Spleen (tissue), 11 donors: ENCODE results near the gene REXO5. TPM values are rescaled to one million over a fixed set of nuclear protein-coding genes. Genes with fewer than 3 reads are reported as not detected.

Source experiments
- DNase-seq: peaks from one replicate; pipeline ENCODE4 v3.0.0-alpha.2; 2020
- H3K27ac ChIP-seq, 8 donors: fragments of 200-600 bp; sonication (generic) in 7 of 8; 1 replicate in 4 of 8; 2 replicates in 4 of 8; pipeline versions ENCODE4 v1.5.0 to v1.8.0; 2016 to 2021; ENCODE audit warnings: inconsistent platforms in 4 of 8, mild to moderate bottlenecking in 4 of 8, moderate library complexity in 1 of 8
- H3K27me3 ChIP-seq, 7 donors: fragments of 200-600 bp; sonication (generic) in 6 of 7; replicated peaks in 1 of 7; 1 replicate in 4 of 7; 2 replicates in 3 of 7; pipeline versions ENCODE4 v1.5.0 to v1.8.0; 2016 to 2021; ENCODE audit warnings: inconsistent platforms in 3 of 7, mild to moderate bottlenecking in 1 of 7
- H3K36me3 ChIP-seq, 6 donors: fragments of 200-600 bp; sonication (generic) in 5 of 6; 1 replicate in 4 of 6; 2 replicates in 2 of 6; pipeline versions ENCODE4 v1.5.0 to v1.8.0; 2016 to 2021; ENCODE audit warnings: inconsistent platforms in 2 of 6
- H3K4me1 ChIP-seq, 6 donors: fragments of 200-600 bp; sonication (generic) in 5 of 6; 1 replicate in 3 of 6; 2 replicates in 3 of 6; pipeline versions ENCODE4 v1.5.0 to v1.8.0; 2016 to 2021; ENCODE audit warnings: inconsistent platforms in 3 of 6
- H3K4me3 ChIP-seq, 8 donors: fragments of 200-600 bp; sonication (generic) in 7 of 8; 1 replicate in 4 of 8; 2 replicates in 4 of 8; pipeline versions ENCODE4 v1.5.0 to v1.8.0; 2016 to 2021; ENCODE audit warnings: inconsistent platforms in 4 of 8, mild to moderate bottlenecking in 4 of 8, moderate library complexity in 2 of 8
- H3K9me3 ChIP-seq, 8 donors: fragments of 200-600 bp; sonication (generic) in 7 of 8; 1 replicate in 4 of 8; 2 replicates in 4 of 8; pipeline versions ENCODE4 v1.5.0 to v1.8.0; 2016 to 2021; ENCODE audit warnings: inconsistent platforms in 4 of 8
- CTCF ChIP-seq, 11 experiments: fragments of 200-600 bp in 7 of 11; fragments of 450-650 bp in 4 of 11; sonication (generic) in 4 of 11; IDR thresholded peaks in 8 of 11; conservative IDR thresholded peaks in 3 of 11; 1 replicate in 7 of 11; 2 replicates in 4 of 11; pipeline versions ENCODE4 v1.4.0 to v1.8.0; 2016 to 2021; ENCODE audit warnings: antibody characterized with exemption in 11 of 11, inconsistent platforms in 4 of 11, mild to moderate bottlenecking in 1 of 11
- POLR2A ChIP-seq, 3 donors: fragments of 450-650 bp; IDR thresholded peaks; one replicate each; pipeline ENCODE4 v1.5.1; 2017; ENCODE audit warnings: antibody characterized with exemption in 3 of 3, mild to moderate bottlenecking in 1 of 3
- POLR2AphosphoS5 ChIP-seq, 3 donors: sonication (generic); formaldehyde crosslinking; IDR thresholded peaks; one replicate each; pipeline ENCODE4 v1.5.1; 2017; ENCODE audit warnings: antibody characterized with exemption in 3 of 3
- whole genome bisulfite sequencing, 5 donors: extraction: QIAGEN DNeasy Blood & Tissue Kit in 3 of 5; methylation state at CpG; one replicate each; pipeline versions ENCODE4 v1.1.5 to v1.1.7; 2013 to 2018; 5-methylcytosine and 5-hydroxymethylcytosine counted together
- intact Hi-C: fragments of 100-400 bp; cut with DNase I; formaldehyde crosslinking; loops from one replicate; pipeline ENCODE4 v1.15.0; 2023; ENCODE audit warnings: low total_unique reads
- polyA plus RNA-seq, 3 donors: library from polyadenylated mRNA; stranded (reverse); fragments of 200-250 nt; gene quantifications; one replicate each; pipeline ENCODE4 v1.2.1, GENCODE V29; 2013
- total RNA-seq, 7 donors: library from RNA; depleted of rRNA in 3 of 7; stranded (reverse); fragments of >200 nt in 3 of 7; fragmentation: NEBNext Ultra II Directional in 4 of 7; extraction: Animal tissue kit (Norgen Biotek cat#: 25700) in 4 of 7; gene quantifications; one replicate each; pipeline versions ENCODE4 v1.1.0 to v1.2.1, GENCODE V29; 2016 to 2021
- donor health status: healthy with polysubstance abuse.
- donor health status: DM: no; HTN: no; CAD: no; lungs with moderate emphysema.
- donor health status: DM: no; HTN: no; CAD: no.
- donor health status: Bipolar disorder and iron deficiency.
- donor health status: healthy.
- donor health status: DM: no; HTN: no; CAD: no.
- donor health status: DM: yes; HTN: yes; CAD: no.

Gene REXO5
- total and polyA plus RNA-seq, 10 donors, result 0.46 to 3.7 (median 1.5) TPM

- Histone ChIP-seq H3K9me3 (no peaks in the 10 kb centered on the region), H3K36me3 (no peaks in the 10 kb centered on the region), H3K27me3 (no peaks in the 10 kb centered on the region), H3K4me1 (peaks cover 15 to 89% (median 50%) of the 10 kb centered on the region in 6 donors), H3K27ac (peak overlapping the region in 5 of 8 donors; percentile 39 to 75 (median 69)), H3K4me3 (peak overlapping the region in 1 of 8 donors; percentile 44)
- TF ChIP-seq POLR2AphosphoS5 (IDR thresholded peaks at IDR 0.05) (no peak), CTCF (IDR thresholded peaks at IDR 0.05 in 8 of 11, conservative IDR thresholded peaks at IDR 0.05 in 3 of 11) (no peak), POLR2A (IDR thresholded peaks at IDR 0.05) (no peak)
- WGBS, 5 donors, result 49 to 65% (median 55%) methylated on average over 1 of the region's 1 CpG
- no peak for DNase-seq
- intact Hi-C loops, result no loop called here
Measured at GRCh38 chr16:20875355-20875650, 69.0 kb downstream of the REXO5 start.

- no peak overlapping the region for H3K4me3 ChIP-seq
- no peaks in the 10 kb centered on the region for H3K36me3 ChIP-seq
- H3K4me1 ChIP-seq, result peaks cover 15 to 80% (median 38%) of the 10 kb centered on the region in 6 donors
- no peaks in the 10 kb centered on the region for H3K27me3 ChIP-seq
- H3K9me3 ChIP-seq, result no peaks in the 10 kb centered on the region
- H3K27ac ChIP-seq, result peak overlapping the region in 4 of 8 donors; percentile 8 to 47 (median 29)
- no peak for DNase-seq
- no peak for TF ChIP-seq POLR2AphosphoS5 (IDR thresholded peaks at IDR 0.05)
- no peak for TF ChIP-seq POLR2A (IDR thresholded peaks at IDR 0.05)
- no peak for TF ChIP-seq CTCF (IDR thresholded peaks at IDR 0.05 in 8 of 11, conservative IDR thresholded peaks at IDR 0.05 in 3 of 11)
- 69 to 84% (median 76%) methylated on average over 5 of the region's 5 CpGs for WGBS, 5 donors
- intact Hi-C loops, result no loop called here
Measured at GRCh38 chr16:20878682-20879147, 72.4 kb downstream of the REXO5 start.

GRCh38 chr16:20879175-20880040 is 73.1 kb downstream of the REXO5 start:
- intact Hi-C loops, result no loop called here
- peaks cover 8 to 80% (median 31%) of the 10 kb centered on the region in 6 donors for H3K4me1 ChIP-seq
- H3K27ac ChIP-seq, result peak overlapping the region in 3 of 8 donors; percentile 27 to 47 (median 31)
- no peak for TF ChIP-seq POLR2A (IDR thresholded peaks at IDR 0.05)
- no peak for TF ChIP-seq CTCF (IDR thresholded peaks at IDR 0.05 in 8 of 11, conservative IDR thresholded peaks at IDR 0.05 in 3 of 11)
- no peak for TF ChIP-seq POLR2AphosphoS5 (IDR thresholded peaks at IDR 0.05)
- H3K9me3 ChIP-seq, result no peaks in the 10 kb centered on the region
- H3K27me3 ChIP-seq, result no peaks in the 10 kb centered on the region
- no peak for DNase-seq
- H3K4me3 ChIP-seq, result no peak overlapping the region
- WGBS, 5 donors, result 60 to 74% (median 61%) methylated on average over 7 of the region's 7 CpGs
- no peaks in the 10 kb centered on the region for H3K36me3 ChIP-seq

- peaks cover 0 to 65% (median 17%) of the 10 kb centered on the region in 6 donors for H3K4me1 ChIP-seq
Measured at GRCh38 chr16:20880867-20881502, 74.7 kb downstream of the REXO5 start.

More at GRCh38 chr16:20880867-20881502, 74.7 kb downstream of the REXO5 start:
- H3K4me3 ChIP-seq, result no peak overlapping the region
- no peaks in the 10 kb centered on the region for H3K36me3 ChIP-seq
- intact Hi-C loops, result no loop called here
- no peak for DNase-seq
- no peak overlapping the region for H3K27ac ChIP-seq
- WGBS, 5 donors, result 86 to 93% (median 88%) methylated on average over 3 of the region's 3 CpGs
- H3K27me3 ChIP-seq, result no peaks in the 10 kb centered on the region
- H3K9me3 ChIP-seq, result no peaks in the 10 kb centered on the region
- TF ChIP-seq CTCF (IDR thresholded peaks at IDR 0.05 in 8 of 11, conservative IDR thresholded peaks at IDR 0.05 in 3 of 11) (no peak), POLR2AphosphoS5 (IDR thresholded peaks at IDR 0.05) (no peak), POLR2A (IDR thresholded peaks at IDR 0.05) (no peak)
